Hepatocyte (in vitro differentiated cells): ENCODE results near the gene DIRAS1. TPM values are rescaled to one million over a fixed set of nuclear protein-coding genes. Genes with fewer than 3 reads are reported as not detected.

Source experiments
- DNase-seq: peaks from one replicate; pipeline ENCODE4 v3.0.0-alpha.2; 2016; ENCODE audit warnings: low spot score
- H2AFZ ChIP-seq: fragments of 200-600 bp; sonication (generic); 2 replicates; pipeline ENCODE4 v1.6.0; 2016; ENCODE audit warnings: antibody characterized with exemption, mild to moderate bottlenecking
- H3K27ac ChIP-seq: fragments of 200-600 bp; sonication (generic); 2 replicates; pipeline ENCODE4 v1.5.1; 2016; ENCODE audit warnings: mild to moderate bottlenecking
- H3K27me3 ChIP-seq: fragments of 200-600 bp; sonication (generic); 2 replicates; pipeline ENCODE4 v1.6.1; 2016
- H3K36me3 ChIP-seq: fragments of 200-600 bp; sonication (generic); replicated peaks from 2 replicates; pipeline ENCODE4 v1.5.1; 2016; ENCODE audit warnings: low read depth; ENCODE audit not compliant: insufficient read depth
- H3K4me1 ChIP-seq: fragments of 200-600 bp; sonication (generic); 2 replicates; pipeline ENCODE4 v1.5.1; 2016; ENCODE audit warnings: mild to moderate bottlenecking, moderate library complexity; ENCODE audit not compliant: insufficient read depth
- H3K4me2 ChIP-seq: fragments of 200-600 bp; sonication (generic); 2 replicates; pipeline ENCODE4 v1.6.0; 2016
- H3K4me3 ChIP-seq: fragments of 200-600 bp; sonication (generic); 2 replicates; pipeline ENCODE4 v1.5.1; 2016; ENCODE audit warnings: mild to moderate bottlenecking
- H3K79me2 ChIP-seq: fragments of 200-600 bp; sonication (generic); 2 replicates; pipeline ENCODE4 v1.6.0; 2017; ENCODE audit warnings: mild to moderate bottlenecking
- H3K9me2 ChIP-seq: fragments of 200-600 bp; sonication (generic); replicated peaks from 2 replicates; pipeline ENCODE4 v1.6.0; 2017; ENCODE audit warnings: mild to moderate bottlenecking; ENCODE audit not compliant: insufficient read depth
- H3K9me3 ChIP-seq: fragments of 200-600 bp; sonication (generic); 2 replicates; pipeline ENCODE4 v1.5.1; 2016; ENCODE audit warnings: low read depth, mild to moderate bottlenecking
- H4K20me1 ChIP-seq: fragments of 200-600 bp; sonication (generic); 2 replicates; pipeline ENCODE4 v1.6.0; 2016; ENCODE audit warnings: mild to moderate bottlenecking; ENCODE audit not compliant: insufficient read depth, poor library complexity, severe bottlenecking
- EZH2 ChIP-seq: fragments of 200-600 bp; sonication (generic); IDR thresholded peaks from 2 replicates; pipeline ENCODE4 v1.6.1; 2016; ENCODE audit warnings: antibody characterized with exemption, mild to moderate bottlenecking, borderline replicate concordance
- EZH2phosphoT487 ChIP-seq: fragments of 200-600 bp; sonication (generic); IDR thresholded peaks from one replicate; pipeline ENCODE4 v1.6.1; 2018; ENCODE audit warnings: antibody characterized with exemption, mild to moderate bottlenecking, low read depth, moderate library complexity; ENCODE audit not compliant: unreplicated experiment, severe bottlenecking
- WGBS: methylation state at CpG from one replicate; pipeline ENCODE4 v1.1.6; 2016; ENCODE audit warnings: low lambda C conversion rate; ENCODE audit errors: missing lambda C conversion rate; 5-methylcytosine and 5-hydroxymethylcytosine counted together
- polyA plus RNA-seq: library from polyadenylated mRNA; unstranded; fragments of >200 nt; fragmentation: Nextera tagmentation; extraction: Ambion mirVana; gene quantifications from 2 replicates; pipeline ENCODE4 v1.2.1, GENCODE V29; 2016
- total RNA-seq: library from RNA; depleted of rRNA; stranded (reverse); fragments of >200 nt; gene quantifications from 2 replicates; pipeline ENCODE4 v1.2.3, GENCODE V29; 2014
- TF ChIP-seq, protein P1 (sequence below): fragments of 200-600 bp; sonication (generic); IDR thresholded peaks from 2 replicates; pipeline ENCODE4 v1.5.1; 2016; ENCODE audit warnings: antibody characterized with exemption, mild to moderate bottlenecking; ENCODE audit not compliant: poor library complexity

Gene DIRAS1
- total and polyA plus RNA-seq, 2 experiments from 2014 or later, result 1.5 to 2.4 TPM

DNA sequence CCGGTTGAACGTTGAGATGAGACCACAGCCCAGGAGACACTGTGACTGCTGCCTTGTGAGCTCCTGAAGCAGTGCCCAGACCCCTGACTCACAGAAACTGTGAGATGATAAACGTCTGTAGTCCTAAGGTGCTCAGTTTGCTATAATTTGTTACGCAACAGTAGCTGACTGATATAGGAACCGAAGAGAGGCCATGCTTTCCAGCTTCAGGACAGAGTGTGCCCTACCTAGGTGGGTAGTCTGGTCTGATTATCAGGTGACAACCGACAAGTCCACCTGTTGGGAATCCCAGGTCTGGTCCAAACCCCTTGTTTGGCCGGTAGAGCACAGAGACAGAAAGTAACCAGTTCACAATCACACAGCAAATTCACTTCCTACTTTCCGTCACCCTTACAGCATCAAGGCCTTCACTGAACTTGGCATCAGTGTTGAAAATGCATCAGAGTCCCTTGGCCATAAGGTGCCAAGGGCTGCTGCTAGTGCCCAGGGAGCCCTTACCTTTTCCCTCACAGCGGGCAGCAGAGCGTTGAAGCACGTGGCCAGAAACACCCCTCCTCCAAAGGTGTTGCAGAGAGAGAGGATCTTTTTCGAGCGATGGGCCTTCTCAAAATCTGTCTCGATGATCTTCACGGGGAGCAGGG is 15.5 kb upstream of the DIRAS1 start:
- Histone ChIP-seq H3K4me2 (no peak overlapping the region), H2AFZ (no peak overlapping the region), H3K27ac (no peak overlapping the region), H3K27me3 (no peaks in the 10 kb centered on the region), H3K4me3 (no peak overlapping the region), H4K20me1 (no peaks in the 10 kb centered on the region), H3K9me3 (no peaks in the 10 kb centered on the region), H3K4me1 (no peaks in the 10 kb centered on the region), H3K79me2 (peaks cover 4% of the 10 kb centered on the region), H3K36me3 (no peaks in the 10 kb centered on the region), H3K9me2 (no peaks in the 10 kb centered on the region)
- no peak for DNase-seq
- TF ChIP-seq EZH2phosphoT487, result no peak
- TF ChIP-seq EZH2, result no peak
- TF ChIP-seq, protein P1, sequence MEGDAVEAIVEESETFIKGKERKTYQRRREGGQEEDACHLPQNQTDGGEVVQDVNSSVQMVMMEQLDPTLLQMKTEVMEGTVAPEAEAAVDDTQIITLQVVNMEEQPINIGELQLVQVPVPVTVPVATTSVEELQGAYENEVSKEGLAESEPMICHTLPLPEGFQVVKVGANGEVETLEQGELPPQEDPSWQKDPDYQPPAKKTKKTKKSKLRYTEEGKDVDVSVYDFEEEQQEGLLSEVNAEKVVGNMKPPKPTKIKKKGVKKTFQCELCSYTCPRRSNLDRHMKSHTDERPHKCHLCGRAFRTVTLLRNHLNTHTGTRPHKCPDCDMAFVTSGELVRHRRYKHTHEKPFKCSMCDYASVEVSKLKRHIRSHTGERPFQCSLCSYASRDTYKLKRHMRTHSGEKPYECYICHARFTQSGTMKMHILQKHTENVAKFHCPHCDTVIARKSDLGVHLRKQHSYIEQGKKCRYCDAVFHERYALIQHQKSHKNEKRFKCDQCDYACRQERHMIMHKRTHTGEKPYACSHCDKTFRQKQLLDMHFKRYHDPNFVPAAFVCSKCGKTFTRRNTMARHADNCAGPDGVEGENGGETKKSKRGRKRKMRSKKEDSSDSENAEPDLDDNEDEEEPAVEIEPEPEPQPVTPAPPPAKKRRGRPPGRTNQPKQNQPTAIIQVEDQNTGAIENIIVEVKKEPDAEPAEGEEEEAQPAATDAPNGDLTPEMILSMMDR, result no peak
- WGBS, result 94% methylated on average over 15 of the region's 15 CpGs

DNA sequence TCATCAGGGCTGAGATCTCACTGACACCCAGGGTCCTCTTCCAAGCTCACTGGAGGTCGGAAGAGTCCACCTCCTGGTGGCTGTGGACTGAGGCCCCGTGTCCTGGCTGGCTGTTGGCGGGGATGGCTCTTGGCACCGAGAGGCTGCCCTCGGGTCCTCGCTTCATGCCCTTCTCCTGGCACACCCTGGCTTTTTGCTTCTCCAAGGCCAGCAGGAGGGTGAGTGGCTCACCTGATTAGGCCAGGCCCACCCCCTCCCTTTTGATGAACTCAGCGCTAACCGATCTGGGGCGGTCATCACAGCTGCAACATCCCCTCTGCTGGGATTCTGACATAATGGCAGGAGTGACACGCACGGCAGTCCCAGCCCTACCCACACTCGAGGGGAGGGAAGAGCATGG is 14.2 kb upstream of the DIRAS1 start:
- Histone ChIP-seq H3K27ac (no peak overlapping the region), H4K20me1 (no peaks in the 10 kb centered on the region), H3K79me2 (peaks cover 4% of the 10 kb centered on the region), H3K4me3 (no peak overlapping the region), H2AFZ (no peak overlapping the region), H3K27me3 (no peaks in the 10 kb centered on the region), H3K36me3 (no peaks in the 10 kb centered on the region), H3K4me2 (no peak overlapping the region), H3K9me3 (no peaks in the 10 kb centered on the region), H3K4me1 (no peaks in the 10 kb centered on the region), H3K9me2 (no peaks in the 10 kb centered on the region)
- TF ChIP-seq, protein P1, result no peak
- TF ChIP-seq EZH2 (no peak), EZH2phosphoT487 (no peak)
- DNase-seq, result no peak
- WGBS, result 99% methylated on average over 9 of the region's 12 CpGs

DNA sequence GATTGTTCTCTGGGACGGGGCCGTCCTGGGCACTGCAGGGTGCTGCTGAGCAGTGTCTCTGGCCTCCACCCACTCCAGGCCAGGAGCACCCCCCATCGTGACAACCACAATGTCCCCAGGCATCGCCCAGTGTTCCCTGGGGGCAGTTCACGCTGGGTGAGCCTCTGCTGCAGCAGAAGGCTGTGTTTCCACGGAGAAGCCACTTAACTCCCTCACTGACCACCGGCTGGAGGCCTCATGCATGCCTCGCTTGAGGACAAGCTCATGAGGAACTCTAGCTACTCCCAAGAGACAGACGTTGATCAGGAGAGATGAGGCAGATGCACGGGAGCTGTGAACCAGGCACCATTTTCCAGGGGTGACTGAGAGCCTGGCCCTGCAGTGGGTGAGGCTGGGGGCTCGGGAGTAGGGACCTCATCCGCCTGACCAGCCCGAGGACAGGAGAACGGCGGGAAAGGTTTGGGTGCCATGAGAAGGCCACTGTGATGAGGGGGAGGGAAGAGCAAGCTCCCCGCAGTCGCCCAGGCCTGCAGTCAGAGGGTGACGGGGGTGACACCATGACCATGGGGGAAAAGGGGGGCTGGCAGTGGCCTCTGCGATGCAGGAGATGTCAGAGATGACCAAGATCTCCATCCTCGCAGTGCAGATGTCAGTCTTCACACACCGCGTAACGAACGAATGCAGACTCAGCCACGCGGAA is 13.6 kb upstream of the DIRAS1 start:
- Histone ChIP-seq H3K27ac (no peak overlapping the region), H3K9me3 (no peaks in the 10 kb centered on the region), H3K4me1 (no peaks in the 10 kb centered on the region), H4K20me1 (no peaks in the 10 kb centered on the region), H3K9me2 (no peaks in the 10 kb centered on the region), H3K79me2 (peaks cover 4% of the 10 kb centered on the region), H3K4me2 (no peak overlapping the region), H3K36me3 (no peaks in the 10 kb centered on the region), H3K27me3 (no peaks in the 10 kb centered on the region), H2AFZ (no peak overlapping the region), H3K4me3 (no peak overlapping the region)
- TF ChIP-seq EZH2phosphoT487 (no peak), EZH2 (no peak)
- TF ChIP-seq, protein P1, result no peak
- WGBS, result 97% methylated on average over 26 of the region's 26 CpGs
- DNase-seq, result no peak
